Urothelium cell line (cell line): ENCODE measurements around the gene IGDCC3.

Experiments
- DNase-seq: peaks from one replicate; pipeline ENCODE4 v3.0.0; 2011; ENCODE audit warnings: low spot score, mixed read lengths
- FAIRE-seq: peaks from 2 replicates; lab custom pipeline; 2011; peaks lifted over from hg19 to GRCh38; lab: Jason Lieb, UNC

The IGDCC3 gene

GRCh38 chr15:65389226-65389625 lies 11.4 kb upstream of the IGDCC3 start:
- DNase-seq: no peak
- FAIRE-seq: no peak

- no peak for FAIRE-seq
- no peak for DNase-seq
These were observed 10.7 kb upstream of the IGDCC3 start for GRCh38 chr15:65388306-65389080.

GRCh38 chr15:65386886-65387285 lies 9.1 kb upstream of the IGDCC3 start:
- DNase-seq (no peak), FAIRE-seq (no peak)

- FAIRE-seq (peak; percentile 17), DNase-seq (no peak)
These were observed 8.6 kb upstream of the IGDCC3 start for GRCh38 chr15:65386376-65386775.

GRCh38 chr15:65385870-65386258 lies 8.1 kb upstream of the IGDCC3 start:
- DNase-seq (no peak), FAIRE-seq (no peak)

- FAIRE-seq: peak; percentile 94
- DNase-seq: peak; percentile 92
These were observed 7.4 kb upstream of the IGDCC3 start for GRCh38 chr15:65384895-65385869.

- FAIRE-seq: no peak
These were observed 6.7 kb upstream of the IGDCC3 start for GRCh38 chr15:65384505-65384894.

GRCh38 chr15:65383991-65384390 lies 6.2 kb upstream of the IGDCC3 start:
- FAIRE-seq: no peak
- no peak for DNase-seq

More at GRCh38 chr15:65384505-65384894, 6.7 kb upstream of the IGDCC3 start:
- no peak for DNase-seq

GRCh38 chr15:65383456-65383855 lies 5.7 kb upstream of the IGDCC3 start:
- no peak for DNase-seq
- FAIRE-seq: peak; percentile 17

GRCh38 chr15:65382921-65383320 lies 5.1 kb upstream of the IGDCC3 start:
- no peak for FAIRE-seq

GRCh38 chr15:65382146-65382491 lies 4.3 kb upstream of the IGDCC3 start:
- FAIRE-seq: no peak
- DNase-seq: no peak

More at GRCh38 chr15:65382921-65383320, 5.1 kb upstream of the IGDCC3 start:
- DNase-seq: no peak

- DNase-seq (no peak), FAIRE-seq (no peak)
These were observed 3.8 kb upstream of the IGDCC3 start for GRCh38 chr15:65381445-65382145.

- no peak for DNase-seq
- FAIRE-seq: no peak
These were observed 2.2 kb upstream of the IGDCC3 start for GRCh38 chr15:65379986-65380385.

- no peak for FAIRE-seq
- DNase-seq: peak; percentile 57
These were observed 462 bp downstream of the IGDCC3 start for GRCh38 chr15:65377105-65377975.

GRCh38 chr15:65376767-65377104 lies 1.1 kb downstream of the IGDCC3 start:
- FAIRE-seq (no peak), DNase-seq (no peak)

GRCh38 chr15:65375871-65376607 lies 1.8 kb downstream of the IGDCC3 start:
- DNase-seq (no peak), FAIRE-seq (no peak)

- no peak for FAIRE-seq
- no peak for DNase-seq
These were observed 2.9 kb downstream of the IGDCC3 start for GRCh38 chr15:65374821-65375401.

- no peak for FAIRE-seq
- no peak for DNase-seq
These were observed 3.5 kb downstream of the IGDCC3 start for GRCh38 chr15:65374334-65374733.

GRCh38 chr15:65373163-65373651 lies 4.6 kb downstream of the IGDCC3 start:
- DNase-seq: no peak
- no peak for FAIRE-seq
